HL-60 (cell line): ENCODE measurements around the gene HNRNPLL.

ENCODE experiments used
- GABPA ChIP-seq: IDR thresholded peaks from 2 replicates; pipeline ENCODE4 v1.6.1; 2012; ENCODE audit warnings: low read depth
- POLR2AphosphoS5 ChIP-seq: IDR thresholded peaks from 2 replicates; pipeline ENCODE4 v1.6.1; 2012; ENCODE audit warnings: low read depth
- SPI1 ChIP-seq: IDR thresholded peaks from 2 replicates; pipeline ENCODE4 v1.6.1; 2012; ENCODE audit warnings: low read depth, mild to moderate bottlenecking, borderline replicate concordance
- TF ChIP-seq, protein P1 (sequence below): IDR thresholded peaks from one replicate; pipeline ENCODE4 v1.5.1; 2011; ENCODE audit warnings: low read length, control low read depth, inconsistent platforms; ENCODE audit not compliant: insufficient read depth
- TF ChIP-seq, protein P2 (sequence below): IDR thresholded peaks from 2 replicates; pipeline ENCODE4 v1.6.1; 2012; ENCODE audit warnings: low read depth; ENCODE audit not compliant: insufficient replicate concordance

DNA sequence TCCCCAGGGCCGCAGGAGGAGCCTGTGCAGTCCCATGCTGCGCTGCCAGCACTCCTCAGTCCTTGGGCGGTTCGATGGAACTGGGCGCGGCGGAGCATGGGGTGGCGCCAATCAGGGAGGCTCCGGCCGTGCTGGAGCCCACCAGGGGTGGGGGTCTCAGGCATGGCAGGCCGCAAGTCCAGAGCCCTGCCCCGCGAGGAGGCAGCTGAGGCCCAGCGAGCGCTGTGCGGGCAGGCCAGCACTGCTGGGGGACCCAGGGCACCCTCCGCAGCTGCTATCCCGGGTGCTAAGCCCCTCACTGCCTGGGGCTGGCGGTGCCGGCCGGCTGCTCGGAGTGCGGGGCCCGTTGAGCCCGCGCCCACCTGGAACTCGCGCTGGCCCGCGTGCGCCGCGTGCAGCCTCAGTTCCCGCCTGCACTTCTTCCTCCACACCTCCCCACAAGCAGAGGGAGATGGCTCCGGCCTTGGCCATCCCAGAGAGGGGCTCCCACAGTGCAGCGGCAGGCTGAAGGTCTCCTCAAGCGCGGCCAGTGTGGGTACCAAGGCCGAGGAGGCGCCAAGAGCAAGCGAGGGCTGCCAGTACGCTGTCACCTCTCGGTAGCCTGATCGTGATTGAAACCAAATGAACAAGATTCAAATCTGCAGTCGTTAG, 40.4 kb upstream of the HNRNPLL start:
- TF ChIP-seq GABPA (no peak), POLR2AphosphoS5 (no peak), SPI1 (no peak)
- TF ChIP-seq, protein P1, sequence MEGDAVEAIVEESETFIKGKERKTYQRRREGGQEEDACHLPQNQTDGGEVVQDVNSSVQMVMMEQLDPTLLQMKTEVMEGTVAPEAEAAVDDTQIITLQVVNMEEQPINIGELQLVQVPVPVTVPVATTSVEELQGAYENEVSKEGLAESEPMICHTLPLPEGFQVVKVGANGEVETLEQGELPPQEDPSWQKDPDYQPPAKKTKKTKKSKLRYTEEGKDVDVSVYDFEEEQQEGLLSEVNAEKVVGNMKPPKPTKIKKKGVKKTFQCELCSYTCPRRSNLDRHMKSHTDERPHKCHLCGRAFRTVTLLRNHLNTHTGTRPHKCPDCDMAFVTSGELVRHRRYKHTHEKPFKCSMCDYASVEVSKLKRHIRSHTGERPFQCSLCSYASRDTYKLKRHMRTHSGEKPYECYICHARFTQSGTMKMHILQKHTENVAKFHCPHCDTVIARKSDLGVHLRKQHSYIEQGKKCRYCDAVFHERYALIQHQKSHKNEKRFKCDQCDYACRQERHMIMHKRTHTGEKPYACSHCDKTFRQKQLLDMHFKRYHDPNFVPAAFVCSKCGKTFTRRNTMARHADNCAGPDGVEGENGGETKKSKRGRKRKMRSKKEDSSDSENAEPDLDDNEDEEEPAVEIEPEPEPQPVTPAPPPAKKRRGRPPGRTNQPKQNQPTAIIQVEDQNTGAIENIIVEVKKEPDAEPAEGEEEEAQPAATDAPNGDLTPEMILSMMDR: no peak
- TF ChIP-seq, protein P2, sequence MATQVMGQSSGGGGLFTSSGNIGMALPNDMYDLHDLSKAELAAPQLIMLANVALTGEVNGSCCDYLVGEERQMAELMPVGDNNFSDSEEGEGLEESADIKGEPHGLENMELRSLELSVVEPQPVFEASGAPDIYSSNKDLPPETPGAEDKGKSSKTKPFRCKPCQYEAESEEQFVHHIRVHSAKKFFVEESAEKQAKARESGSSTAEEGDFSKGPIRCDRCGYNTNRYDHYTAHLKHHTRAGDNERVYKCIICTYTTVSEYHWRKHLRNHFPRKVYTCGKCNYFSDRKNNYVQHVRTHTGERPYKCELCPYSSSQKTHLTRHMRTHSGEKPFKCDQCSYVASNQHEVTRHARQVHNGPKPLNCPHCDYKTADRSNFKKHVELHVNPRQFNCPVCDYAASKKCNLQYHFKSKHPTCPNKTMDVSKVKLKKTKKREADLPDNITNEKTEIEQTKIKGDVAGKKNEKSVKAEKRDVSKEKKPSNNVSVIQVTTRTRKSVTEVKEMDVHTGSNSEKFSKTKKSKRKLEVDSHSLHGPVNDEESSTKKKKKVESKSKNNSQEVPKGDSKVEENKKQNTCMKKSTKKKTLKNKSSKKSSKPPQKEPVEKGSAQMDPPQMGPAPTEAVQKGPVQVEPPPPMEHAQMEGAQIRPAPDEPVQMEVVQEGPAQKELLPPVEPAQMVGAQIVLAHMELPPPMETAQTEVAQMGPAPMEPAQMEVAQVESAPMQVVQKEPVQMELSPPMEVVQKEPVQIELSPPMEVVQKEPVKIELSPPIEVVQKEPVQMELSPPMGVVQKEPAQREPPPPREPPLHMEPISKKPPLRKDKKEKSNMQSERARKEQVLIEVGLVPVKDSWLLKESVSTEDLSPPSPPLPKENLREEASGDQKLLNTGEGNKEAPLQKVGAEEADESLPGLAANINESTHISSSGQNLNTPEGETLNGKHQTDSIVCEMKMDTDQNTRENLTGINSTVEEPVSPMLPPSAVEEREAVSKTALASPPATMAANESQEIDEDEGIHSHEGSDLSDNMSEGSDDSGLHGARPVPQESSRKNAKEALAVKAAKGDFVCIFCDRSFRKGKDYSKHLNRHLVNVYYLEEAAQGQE: no peak
